HG03175 (cell line): ENCODE results near the gene HECTD1.
"Not testable (repeated sequence)": the region's sequence is repeated elsewhere in the genome, so short reads cannot be mapped to it uniquely, and the experiment has no call there.

Source experiments
- ATAC-seq: cut with Tn5 transposase; IDR thresholded peaks from one replicate; pipeline ENCODE4 v1.9.1; 2021; ENCODE audit warnings: mild to moderate bottlenecking, moderate library complexity; ENCODE audit not compliant: unreplicated experiment

HECTD1 gene

DNA sequence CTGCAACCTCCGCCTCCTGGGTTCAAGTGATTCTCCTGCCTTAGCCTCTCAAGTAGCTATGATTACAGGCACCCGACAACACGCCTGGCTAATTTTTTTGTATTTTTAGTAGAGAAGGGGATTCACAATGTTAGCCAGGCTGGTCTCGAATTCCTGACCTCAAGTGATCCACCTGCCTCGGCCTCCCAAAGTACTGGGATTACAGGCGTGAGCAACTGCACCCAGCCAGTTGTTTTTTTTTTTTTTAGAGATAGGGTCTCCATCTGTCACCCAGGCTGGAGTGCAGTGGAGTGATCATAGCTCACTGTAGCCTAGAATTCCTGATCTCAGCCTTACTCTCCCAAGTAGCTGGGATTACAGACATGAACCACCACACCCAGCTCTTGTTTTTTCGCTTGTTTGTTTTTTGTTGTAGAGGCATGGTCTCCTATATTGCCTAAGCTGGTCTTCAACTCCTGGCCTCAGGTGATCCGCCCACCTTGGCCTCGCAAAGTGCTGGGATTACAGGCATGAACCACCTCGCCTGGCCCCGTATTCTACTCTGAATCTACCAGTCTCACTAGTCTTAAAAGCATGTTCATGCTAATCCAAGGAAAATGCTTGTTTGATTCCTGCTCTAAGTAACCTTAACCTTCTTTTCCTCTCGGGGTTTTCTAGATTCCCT is 149.8 kb downstream of the HECTD1 start:
- ATAC-seq, result no peak

- no peak for ATAC-seq
Measured at GRCh38 chr14:31057035-31057434, 150.6 kb downstream of the HECTD1 start.

- ATAC-seq, result not testable (repeated sequence)
Measured at GRCh38 chr14:31052905-31053586, 154.5 kb downstream of the HECTD1 start.

DNA sequence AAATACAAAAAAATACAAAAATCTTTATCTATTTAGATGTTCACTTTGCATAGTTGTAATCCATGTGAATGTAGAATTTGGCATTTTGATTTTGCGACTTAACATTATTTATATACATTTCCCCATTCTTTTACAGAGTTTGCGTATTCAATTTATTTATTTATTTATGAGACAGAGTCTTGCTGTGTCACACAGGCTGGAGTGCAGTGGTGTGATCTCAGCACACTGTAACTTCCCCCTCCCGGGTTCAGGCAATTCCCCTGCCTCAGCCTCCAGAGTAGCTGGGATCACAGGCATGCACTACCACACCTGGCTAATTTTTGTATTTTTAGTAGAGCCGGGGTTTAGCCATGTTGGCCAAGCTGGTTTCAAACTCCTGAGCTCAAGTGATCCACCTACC is 156.1 kb downstream of the HECTD1 start:
- no peak for ATAC-seq

DNA sequence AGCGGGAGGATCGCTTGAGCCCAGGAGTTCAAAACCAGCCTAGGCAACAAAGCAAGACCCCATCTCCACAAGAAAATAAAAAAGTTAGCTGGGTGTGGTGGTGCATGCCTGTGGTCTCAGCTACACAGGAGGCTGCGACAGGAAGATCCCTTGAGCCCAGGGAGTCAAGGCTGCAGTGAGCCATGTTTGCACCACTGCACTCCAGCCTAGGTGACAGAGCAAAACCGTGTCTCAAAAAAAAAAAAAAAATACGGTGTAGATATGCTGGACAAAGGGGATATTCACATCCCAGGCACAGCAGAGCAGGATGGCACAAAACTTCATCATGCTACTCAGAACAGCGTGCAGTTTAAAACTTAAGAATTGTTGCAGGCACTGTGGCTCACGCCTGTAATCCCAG is 156.6 kb downstream of the HECTD1 start:
- no peak for ATAC-seq
